ENCODE data around the gene DOCK2. TPM values are rescaled to one million over a fixed set of nuclear protein-coding genes. Genes with fewer than 3 reads are reported as not detected.
"Not testable (repeated sequence)": the region's sequence is repeated elsewhere in the genome, so short reads cannot be mapped to it uniquely, and the experiment has no call there.

Gene DOCK2
- total RNA-seq, 1 donor = 6.2 TPM

DNA sequence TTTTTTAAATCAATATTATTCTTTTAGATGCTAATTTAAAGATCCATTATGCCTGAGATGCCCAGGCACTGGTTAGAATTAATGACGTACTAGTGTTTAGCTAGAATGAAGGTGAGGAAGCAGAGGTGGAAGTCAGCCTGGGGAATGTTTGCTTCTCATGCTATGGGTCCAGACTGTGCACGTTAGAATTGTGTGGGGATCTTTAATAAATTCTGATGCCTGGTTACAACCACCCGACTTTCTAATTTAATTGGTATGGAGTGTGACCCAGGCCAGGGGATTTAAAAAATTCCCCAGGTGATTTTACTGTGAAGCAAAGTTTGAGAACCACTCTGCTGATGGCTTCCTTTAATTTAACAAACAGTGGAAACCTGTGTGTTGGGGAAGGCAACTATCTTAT, 111.1 kb downstream of the DOCK2 start:
- Histone ChIP-seq H3K27ac (ENCODE audit: low read depth, low read length) (no peak overlapping the region), H3K4me1 (ENCODE audit: insufficient read depth, low read length) (peaks cover 30% of the 10 kb centered on the region), H3K4me3 (ENCODE audit: insufficient read depth, low read length) (no peak overlapping the region), H3K9me3 (ENCODE audit: low read depth, low read length) (no peaks in the 10 kb centered on the region), H3K27me3 (ENCODE audit: insufficient read depth, low read length) (no peaks in the 10 kb centered on the region), H3K79me2 (ENCODE audit: insufficient read depth, low read length) (no peaks in the 10 kb centered on the region), H3K36me3 (ENCODE audit: insufficient read depth, low read length) (no peaks in the 10 kb centered on the region), H4K20me1 (ENCODE audit: insufficient read depth, low read length) (no peaks in the 10 kb centered on the region), H3K4me2 (ENCODE audit: insufficient read depth, low read length) (no peak overlapping the region), H2AFZ (ENCODE audit: low read length) (no peak overlapping the region)
- TF ChIP-seq, protein P1, sequence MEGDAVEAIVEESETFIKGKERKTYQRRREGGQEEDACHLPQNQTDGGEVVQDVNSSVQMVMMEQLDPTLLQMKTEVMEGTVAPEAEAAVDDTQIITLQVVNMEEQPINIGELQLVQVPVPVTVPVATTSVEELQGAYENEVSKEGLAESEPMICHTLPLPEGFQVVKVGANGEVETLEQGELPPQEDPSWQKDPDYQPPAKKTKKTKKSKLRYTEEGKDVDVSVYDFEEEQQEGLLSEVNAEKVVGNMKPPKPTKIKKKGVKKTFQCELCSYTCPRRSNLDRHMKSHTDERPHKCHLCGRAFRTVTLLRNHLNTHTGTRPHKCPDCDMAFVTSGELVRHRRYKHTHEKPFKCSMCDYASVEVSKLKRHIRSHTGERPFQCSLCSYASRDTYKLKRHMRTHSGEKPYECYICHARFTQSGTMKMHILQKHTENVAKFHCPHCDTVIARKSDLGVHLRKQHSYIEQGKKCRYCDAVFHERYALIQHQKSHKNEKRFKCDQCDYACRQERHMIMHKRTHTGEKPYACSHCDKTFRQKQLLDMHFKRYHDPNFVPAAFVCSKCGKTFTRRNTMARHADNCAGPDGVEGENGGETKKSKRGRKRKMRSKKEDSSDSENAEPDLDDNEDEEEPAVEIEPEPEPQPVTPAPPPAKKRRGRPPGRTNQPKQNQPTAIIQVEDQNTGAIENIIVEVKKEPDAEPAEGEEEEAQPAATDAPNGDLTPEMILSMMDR (IDR thresholded peaks at IDR 0.05; ENCODE audit: extremely low read depth, low read depth, low read length) = no peak
- no peak for DNase-seq (ENCODE audit: insufficient read length, low spot score, missing footprints)

DNA sequence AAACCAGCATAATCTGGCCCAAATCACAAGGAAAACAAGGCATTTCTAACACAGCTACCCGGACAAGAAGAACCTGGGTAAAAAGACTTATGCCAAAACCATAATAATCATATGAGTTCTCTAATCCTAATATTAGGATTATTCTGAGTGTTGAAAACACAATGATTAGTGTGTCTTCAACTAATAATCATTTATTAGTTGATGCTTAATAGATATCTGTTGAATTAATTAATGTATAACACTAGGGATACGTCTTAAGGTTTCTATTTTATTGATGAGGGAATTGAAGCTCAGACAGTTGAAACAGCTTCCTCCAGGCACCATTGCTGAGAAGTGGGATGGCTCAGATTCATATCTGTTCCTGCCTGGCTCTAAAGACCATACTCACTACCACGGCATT, 112.2 kb downstream of the DOCK2 start:
- Histone ChIP-seq H3K27me3 (ENCODE audit: insufficient read depth, low read length) (no peaks in the 10 kb centered on the region), H3K27ac (ENCODE audit: low read depth, low read length) (no peak overlapping the region), H3K79me2 (ENCODE audit: insufficient read depth, low read length) (no peaks in the 10 kb centered on the region), H4K20me1 (ENCODE audit: insufficient read depth, low read length) (no peaks in the 10 kb centered on the region), H2AFZ (ENCODE audit: low read length) (no peak overlapping the region), H3K4me2 (ENCODE audit: insufficient read depth, low read length) (no peak overlapping the region), H3K4me3 (ENCODE audit: insufficient read depth, low read length) (no peak overlapping the region), H3K9me3 (ENCODE audit: low read depth, low read length) (no peaks in the 10 kb centered on the region), H3K36me3 (ENCODE audit: insufficient read depth, low read length) (no peaks in the 10 kb centered on the region), H3K4me1 (ENCODE audit: insufficient read depth, low read length) (peaks cover 30% of the 10 kb centered on the region)
- no peak for DNase-seq (ENCODE audit: insufficient read length, low spot score, missing footprints)
- TF ChIP-seq, protein P1 (IDR thresholded peaks at IDR 0.05; ENCODE audit: extremely low read depth, low read depth, low read length) = no peak

DNA sequence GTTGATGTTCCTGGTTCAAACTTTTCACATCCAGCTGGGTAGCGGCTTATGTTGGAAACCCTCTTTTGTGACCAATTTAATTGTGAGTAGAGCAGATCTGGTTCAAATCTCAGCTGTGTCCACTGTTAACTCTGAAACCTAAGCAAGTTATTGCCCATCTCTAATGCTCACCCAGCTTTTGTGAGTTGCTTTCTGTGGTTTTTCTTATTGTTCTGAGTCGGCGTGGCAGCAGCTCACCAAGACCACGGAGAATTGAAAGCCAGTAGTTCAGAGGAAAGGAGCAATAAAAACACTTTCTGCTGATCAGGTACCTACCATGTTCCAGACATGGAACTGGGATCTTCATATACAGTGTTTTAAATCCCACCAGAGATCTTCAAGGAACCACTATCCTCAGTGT, 114.4 kb downstream of the DOCK2 start:
- no peak overlapping the region for H3K4me2 ChIP-seq (ENCODE audit: insufficient read depth, low read length)
- DNase-seq (ENCODE audit: insufficient read length, low spot score, missing footprints) = no peak
- TF ChIP-seq, protein P1 (IDR thresholded peaks at IDR 0.05; ENCODE audit: extremely low read depth, low read depth, low read length) = no peak

DNA sequence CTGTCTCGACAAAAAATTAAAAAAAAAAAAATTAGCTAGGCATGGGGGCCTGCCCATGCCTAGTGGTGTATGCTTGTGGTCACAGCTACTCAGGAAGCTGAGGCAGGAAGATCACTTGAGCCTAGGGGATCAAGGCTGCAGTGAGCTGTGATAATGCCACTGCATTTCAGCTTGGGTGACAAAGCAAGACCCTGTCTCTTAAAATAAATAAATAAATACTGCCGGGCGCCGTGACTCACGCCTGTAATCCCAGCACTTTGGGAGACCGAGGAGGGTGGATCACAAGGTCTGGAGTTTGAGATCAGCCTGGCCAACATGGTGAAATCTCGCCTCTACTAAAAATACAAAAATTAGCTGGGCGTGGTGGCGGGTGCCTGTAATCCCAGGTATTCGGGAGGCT, 115.5 kb downstream of the DOCK2 start:
- H2AFZ ChIP-seq (ENCODE audit: low read length); DNase-seq (ENCODE audit: insufficient read length, low spot score, missing footprints); H3K79me2 ChIP-seq (ENCODE audit: insufficient read depth, low read length); H3K4me2 ChIP-seq (ENCODE audit: insufficient read depth, low read length); H3K4me3 ChIP-seq (ENCODE audit: insufficient read depth, low read length); H3K27ac ChIP-seq (ENCODE audit: low read depth, low read length); H3K27me3 ChIP-seq (ENCODE audit: insufficient read depth, low read length); H3K36me3 ChIP-seq (ENCODE audit: insufficient read depth, low read length); H3K9me3 ChIP-seq (ENCODE audit: low read depth, low read length); H4K20me1 ChIP-seq (ENCODE audit: insufficient read depth, low read length): not testable (repeated sequence)
- H3K4me1 ChIP-seq (ENCODE audit: insufficient read depth, low read length) = peaks cover 13% of the 10 kb centered on the region

More for the DNA sequence above, 114.4 kb downstream of the DOCK2 start:
- H4K20me1 ChIP-seq (ENCODE audit: insufficient read depth, low read length) = no peaks in the 10 kb centered on the region
- H2AFZ ChIP-seq (ENCODE audit: low read length) = no peak overlapping the region
- H3K4me1 ChIP-seq (ENCODE audit: insufficient read depth, low read length) = peaks cover 9% of the 10 kb centered on the region
- no peak overlapping the region for H3K27ac ChIP-seq (ENCODE audit: low read depth, low read length)
- no peaks in the 10 kb centered on the region for H3K79me2 ChIP-seq (ENCODE audit: insufficient read depth, low read length)
- no peaks in the 10 kb centered on the region for H3K9me3 ChIP-seq (ENCODE audit: low read depth, low read length)
- H3K36me3 ChIP-seq (ENCODE audit: insufficient read depth, low read length) = no peaks in the 10 kb centered on the region
- no peaks in the 10 kb centered on the region for H3K27me3 ChIP-seq (ENCODE audit: insufficient read depth, low read length)
- no peak overlapping the region for H3K4me3 ChIP-seq (ENCODE audit: insufficient read depth, low read length)
